Gastrocnemius medialis (tissue), 4 donors: ENCODE data around the gene BAHCC1. TPM values are rescaled to one million over a fixed set of nuclear protein-coding genes. Genes with fewer than 3 reads are reported as not detected.

ENCODE experiments used
- ATAC-seq, 2 donors: fragments of 150-250 bp; one replicate each; pipeline ENCODE4 v1.9.1; 2016
- DNase-seq, 2 donors: peaks; one replicate each; pipeline ENCODE4 v3.0.0-alpha.2; 2019
- H3K27ac ChIP-seq, 4 donors: fragments of 200-600 bp; sonication (generic); 1 replicate in 1 of 4; 2 replicates in 3 of 4; pipeline ENCODE4 v1.5.1; 2016 to 2018; ENCODE audit warnings: mild to moderate bottlenecking in 2 of 4, moderate library complexity in 1 of 4
- H3K27me3 ChIP-seq, 3 donors: fragments of 200-600 bp; sonication (generic) in 2 of 3; 1 replicate in 1 of 3; 2 replicates in 2 of 3; pipeline versions ENCODE4 v1.5.1 to v1.6.0; 2016 to 2019; ENCODE audit warnings: mild to moderate bottlenecking in 1 of 3, moderate library complexity in 1 of 3
- H3K36me3 ChIP-seq, 2 donors: fragments of 200-600 bp; sonication (generic) in 1 of 2; one replicate each; pipeline ENCODE4 v1.5.1; 2017 to 2018
- H3K4me1 ChIP-seq, 2 donors: fragments of 200-600 bp; sonication (generic) in 1 of 2; one replicate each; pipeline ENCODE4 v1.5.1; 2016 to 2017; ENCODE audit warnings: mild to moderate bottlenecking in 2 of 2
- H3K4me3 ChIP-seq, 4 donors: fragments of 200-600 bp; sonication (generic) in 3 of 4; 1 replicate in 1 of 4; 2 replicates in 3 of 4; pipeline ENCODE4 v1.5.1; 2016 to 2019; ENCODE audit warnings: mild to moderate bottlenecking in 2 of 4
- H3K9me3 ChIP-seq, 3 donors: fragments of 200-600 bp; sonication (generic) in 2 of 3; 1 replicate in 1 of 3; 2 replicates in 2 of 3; pipeline ENCODE4 v1.5.1; 2016 to 2019
- POLR2A ChIP-seq, 2 donors: fragments of 450-650 bp; IDR thresholded peaks; one replicate each; pipeline ENCODE4 v1.6.1; 2017; ENCODE audit warnings: antibody characterized with exemption in 2 of 2, mild to moderate bottlenecking in 2 of 2, moderate library complexity in 2 of 2
- in situ Hi-C, 4 donors: fragments of 200-750 bp; cut with MboI; loops; one replicate each; pipeline versions ENCODE4 v1.15.0 to v1.8.0; 2017; ENCODE audit warnings: low sequenced_read_pairs in 4 of 4
- intact Hi-C: fragments of 100-400 bp; cut with DNase I; formaldehyde crosslinking; loops from one replicate; pipeline ENCODE4 v1.15.1; 2023; ENCODE audit warnings: low total_unique reads
- total RNA-seq, 4 donors: library from RNA; depleted of rRNA; stranded (reverse); fragments of >200 nt; gene quantifications; one replicate each; pipeline versions ENCODE4 v1.1.0 to v1.2.3, GENCODE V29; 2016
- TF ChIP-seq, protein P1 (sequence below), 5 experiments: fragments of 450-650 bp in 3 of 5; fragments of 200-600 bp in 2 of 5; sonication (generic) in 2 of 5; IDR thresholded peaks in 4 of 5; conservative IDR thresholded peaks in 1 of 5; 1 replicate in 4 of 5; 2 replicates in 1 of 5; pipeline ENCODE4 v1.5.1; 2016 to 2019; ENCODE audit warnings: antibody characterized with exemption in 5 of 5, mild to moderate bottlenecking in 3 of 5, moderate library complexity in 3 of 5

BAHCC1 gene
- total RNA-seq, 4 donors from 2014 or later = 2.5 to 8.4 (median 5.8) TPM

DNA sequence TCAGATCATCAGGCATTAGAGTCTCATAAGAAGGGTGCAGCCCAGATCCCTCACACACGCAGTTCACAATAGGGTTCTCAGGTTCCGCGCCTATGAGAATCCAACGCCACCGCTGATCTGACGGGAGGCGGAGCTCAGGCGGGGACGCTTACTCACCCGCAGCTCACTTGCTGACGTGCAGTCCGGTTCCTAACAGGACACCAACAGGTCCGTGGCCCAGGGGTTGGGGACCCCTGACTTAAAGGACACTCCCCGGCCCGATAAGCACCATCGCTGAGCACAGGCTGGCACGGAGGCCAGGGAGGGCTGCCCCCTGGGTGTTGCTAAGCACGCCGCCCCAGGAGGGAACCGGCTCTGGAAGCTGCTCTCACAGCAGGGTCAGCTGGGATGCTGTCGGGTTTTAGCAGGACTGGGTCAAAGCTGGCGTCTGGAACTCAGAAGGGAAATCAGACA, 30.1 kb upstream of the BAHCC1 start:
- TF ChIP-seq, protein P1, sequence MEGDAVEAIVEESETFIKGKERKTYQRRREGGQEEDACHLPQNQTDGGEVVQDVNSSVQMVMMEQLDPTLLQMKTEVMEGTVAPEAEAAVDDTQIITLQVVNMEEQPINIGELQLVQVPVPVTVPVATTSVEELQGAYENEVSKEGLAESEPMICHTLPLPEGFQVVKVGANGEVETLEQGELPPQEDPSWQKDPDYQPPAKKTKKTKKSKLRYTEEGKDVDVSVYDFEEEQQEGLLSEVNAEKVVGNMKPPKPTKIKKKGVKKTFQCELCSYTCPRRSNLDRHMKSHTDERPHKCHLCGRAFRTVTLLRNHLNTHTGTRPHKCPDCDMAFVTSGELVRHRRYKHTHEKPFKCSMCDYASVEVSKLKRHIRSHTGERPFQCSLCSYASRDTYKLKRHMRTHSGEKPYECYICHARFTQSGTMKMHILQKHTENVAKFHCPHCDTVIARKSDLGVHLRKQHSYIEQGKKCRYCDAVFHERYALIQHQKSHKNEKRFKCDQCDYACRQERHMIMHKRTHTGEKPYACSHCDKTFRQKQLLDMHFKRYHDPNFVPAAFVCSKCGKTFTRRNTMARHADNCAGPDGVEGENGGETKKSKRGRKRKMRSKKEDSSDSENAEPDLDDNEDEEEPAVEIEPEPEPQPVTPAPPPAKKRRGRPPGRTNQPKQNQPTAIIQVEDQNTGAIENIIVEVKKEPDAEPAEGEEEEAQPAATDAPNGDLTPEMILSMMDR (IDR thresholded peaks at IDR 0.05 in 4 of 5, conservative IDR thresholded peaks at IDR 0.05 in 1 of 5) = no peak
- TF ChIP-seq POLR2A (IDR thresholded peaks at IDR 0.05) = no peak

DNA sequence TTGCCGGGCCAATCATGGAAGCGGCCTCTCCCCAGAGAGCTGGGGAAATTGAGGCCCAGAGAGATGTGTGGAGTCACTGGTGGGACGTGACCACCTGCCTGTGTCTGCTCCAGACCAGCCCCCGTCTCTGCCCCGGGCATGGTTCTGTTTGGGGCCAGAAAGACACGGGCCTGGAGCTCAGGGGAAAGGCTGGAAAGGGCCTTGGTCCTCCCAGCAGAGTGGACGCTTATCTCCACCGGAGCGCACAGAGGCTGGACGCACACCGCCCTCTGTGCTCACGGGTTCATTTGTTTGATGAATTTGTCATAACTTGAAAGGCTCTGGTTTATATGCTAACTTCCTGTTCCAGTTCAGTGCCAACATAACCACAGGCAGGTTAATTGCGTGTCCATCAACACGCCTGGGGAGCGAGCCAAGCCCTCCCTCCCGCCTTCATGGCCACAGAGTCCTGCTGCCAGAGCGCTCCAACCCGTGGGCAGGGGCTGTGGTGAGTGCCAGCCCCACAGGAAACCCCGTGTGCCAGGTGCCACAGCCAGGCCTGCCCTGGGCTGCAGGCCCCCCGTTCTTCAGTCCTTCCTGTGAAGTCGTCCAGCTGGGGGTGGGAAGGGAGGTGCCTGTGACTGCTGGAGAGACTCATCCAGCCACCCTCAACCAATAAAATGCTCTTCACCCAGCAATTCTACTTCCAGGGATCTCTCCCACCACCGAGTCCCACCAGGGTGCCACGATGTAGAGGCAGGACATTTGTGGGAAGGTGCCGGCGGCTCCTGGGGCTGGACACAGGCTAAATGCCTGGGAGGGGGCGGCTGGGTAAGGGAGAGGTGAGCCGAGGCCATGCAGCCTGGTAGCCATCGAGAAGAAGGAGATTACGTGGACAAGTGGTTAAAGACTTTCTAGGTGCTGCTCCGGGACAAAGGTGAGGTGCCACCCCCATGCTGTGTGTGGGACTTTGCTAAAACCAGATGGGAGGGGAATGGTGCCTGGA, 29.4 kb upstream of the BAHCC1 start:
- no peaks in the 10 kb centered on the region for H3K9me3 ChIP-seq
- peak overlapping the region in 3 of 4 donors; percentile 24 to 48 (median 29) for H3K4me3 ChIP-seq
- H3K27me3 ChIP-seq = no peaks in the 10 kb centered on the region
- DNase-seq (no peak), ATAC-seq (peak; percentile 18 to 21)
- intact Hi-C loops (no loop called here), in situ Hi-C loops (no loop called here)
- no peak overlapping the region for H3K27ac ChIP-seq
- H3K36me3 ChIP-seq = no peaks in the 10 kb centered on the region
- TF ChIP-seq, protein P1 (IDR thresholded peaks at IDR 0.05 in 4 of 5, conservative IDR thresholded peaks at IDR 0.05 in 1 of 5) = no peak
- no peak for TF ChIP-seq POLR2A (IDR thresholded peaks at IDR 0.05)
- peaks cover 0 to 12% of the 10 kb centered on the region in 2 donors for H3K4me1 ChIP-seq

More for the DNA sequence above, 30.1 kb upstream of the BAHCC1 start:
- Histone ChIP-seq H3K9me3 (no peaks in the 10 kb centered on the region), H3K27ac (peak overlapping the region in 1 of 4 donors; percentile 20), H3K27me3 (no peaks in the 10 kb centered on the region), H3K4me1 (peaks cover 0 to 12% of the 10 kb centered on the region in 2 donors), H3K36me3 (no peaks in the 10 kb centered on the region), H3K4me3 (peak overlapping the region; percentile 24 to 48 (median 31))
- intact Hi-C loops (no loop called here), in situ Hi-C loops (no loop called here)
- peak in 1 of 2 donors; percentile 62 for DNase-seq
- peak; percentile 80 to 87 for ATAC-seq

DNA sequence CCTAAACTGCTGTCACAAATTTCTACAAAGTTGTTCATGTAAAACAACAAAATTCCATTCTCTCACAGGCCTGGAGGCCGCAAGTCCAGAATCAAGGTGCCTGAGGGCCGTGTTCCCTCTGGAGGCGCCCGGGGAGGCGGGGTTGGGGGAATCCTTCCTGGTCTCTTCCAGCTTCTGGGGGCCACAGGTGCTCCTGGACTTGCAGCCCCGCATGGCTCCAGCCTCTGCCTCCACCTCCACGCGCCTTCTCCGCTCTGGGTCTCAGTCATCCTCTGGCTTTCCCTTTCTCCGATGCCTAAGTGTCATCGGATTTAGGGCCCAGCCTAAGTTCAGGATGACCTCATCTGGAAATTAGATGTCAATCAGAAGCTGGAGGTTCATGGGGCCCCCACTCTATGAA, 28.6 kb upstream of the BAHCC1 start:
- intact Hi-C loops (no loop called here), in situ Hi-C loops (no loop called here)
- Histone ChIP-seq H3K9me3 (no peaks in the 10 kb centered on the region), H3K4me1 (peaks cover 0 to 12% of the 10 kb centered on the region in 2 donors), H3K27me3 (no peaks in the 10 kb centered on the region), H3K4me3 (no peak overlapping the region), H3K36me3 (no peaks in the 10 kb centered on the region), H3K27ac (no peak overlapping the region)
- DNase-seq (no peak), ATAC-seq (no peak)
- TF ChIP-seq, protein P1 (IDR thresholded peaks at IDR 0.05 in 4 of 5, conservative IDR thresholded peaks at IDR 0.05 in 1 of 5) = no peak
- TF ChIP-seq POLR2A (IDR thresholded peaks at IDR 0.05) = no peak

DNA sequence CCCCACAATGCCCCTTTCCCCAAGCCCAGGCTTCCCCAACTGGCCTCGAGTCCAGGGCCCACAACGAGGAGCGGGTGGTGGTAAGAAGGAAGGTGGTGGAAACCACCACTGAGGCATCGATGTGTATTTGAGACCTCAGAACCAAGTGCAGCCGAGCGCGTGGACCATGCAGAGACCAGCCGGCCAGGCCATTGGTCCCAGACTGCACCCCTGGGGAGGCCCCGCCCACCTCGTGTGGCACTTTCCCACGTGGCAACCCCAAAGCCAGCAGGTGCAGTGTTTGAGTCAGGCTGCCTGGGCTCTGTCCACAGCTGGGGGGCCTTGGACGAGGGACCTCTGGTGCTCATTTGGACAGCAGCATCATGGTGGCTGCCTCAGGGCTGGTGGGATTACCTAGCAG, 28.1 kb upstream of the BAHCC1 start:
- Histone ChIP-seq H3K27me3 (no peaks in the 10 kb centered on the region), H3K4me3 (no peak overlapping the region), H3K4me1 (peaks cover 2 to 12% of the 10 kb centered on the region in 2 donors), H3K9me3 (no peaks in the 10 kb centered on the region), H3K27ac (no peak overlapping the region), H3K36me3 (no peaks in the 10 kb centered on the region)
- no peak for TF ChIP-seq POLR2A (IDR thresholded peaks at IDR 0.05)
- TF ChIP-seq, protein P1 (IDR thresholded peaks at IDR 0.05 in 4 of 5, conservative IDR thresholded peaks at IDR 0.05 in 1 of 5) = no peak
- ATAC-seq = no peak
- intact Hi-C loops = no loop called here
- DNase-seq = no peak
- in situ Hi-C loops = no loop called here
